Gastroesophageal sphincter (tissue), 3 donors: Measurements from ENCODE around the gene RCAN3.

Experiments
- CTCF ChIP-seq, 4 experiments: fragments of 200-600 bp in 2 of 4; fragments of 450-650 bp in 2 of 4; sonication (generic) in 1 of 4; IDR thresholded peaks; one replicate each; pipeline ENCODE4 v1.5.1; 2017 to 2019; ENCODE audit warnings: antibody characterized with exemption in 4 of 4, mild to moderate bottlenecking in 2 of 4, moderate library complexity in 2 of 4
- EP300 ChIP-seq: sonication (generic); formaldehyde crosslinking; IDR thresholded peaks from one replicate; pipeline ENCODE4 v1.6.1; 2017; ENCODE audit warnings: antibody characterized with exemption, mild to moderate bottlenecking
- POLR2A ChIP-seq, 2 donors: fragments of 450-650 bp; IDR thresholded peaks; one replicate each; pipeline ENCODE4 v1.6.1; 2017; ENCODE audit warnings: antibody characterized with exemption in 2 of 2, mild to moderate bottlenecking in 2 of 2, moderate library complexity in 1 of 2
- POLR2AphosphoS5 ChIP-seq: sonication (generic); formaldehyde crosslinking; IDR thresholded peaks from one replicate; pipeline ENCODE4 v1.6.1; 2017; ENCODE audit warnings: antibody characterized with exemption

- TF ChIP-seq POLR2A (IDR thresholded peaks at IDR 0.05), result no peak
- no peak for TF ChIP-seq POLR2AphosphoS5
- no peak for TF ChIP-seq CTCF (IDR thresholded peaks at IDR 0.05)
- TF ChIP-seq EP300, result no peak
Observed at GRCh38 chr1:24516506-24516905, 13.9 kb downstream of the RCAN3 start.
